MCF 10A (cell line): Measurements from ENCODE around the gene BRSK2. TPM values are rescaled to one million over a fixed set of nuclear protein-coding genes. Genes with fewer than 3 reads are reported as not detected.

ENCODE experiments used
- BruUV-seq: library from RNA; stranded (reverse); fragments of 400-500 nt; replicated peaks from 2 replicates; lab custom pipeline; 2021; lab: Mats Ljungman, UMichigan
- CTCF ChIA-PET: fragments of 300-600 bp; sonication (Branson Sonifier 250); formaldehyde crosslinking; extraction: SDS; loops from one replicate; lab custom pipeline; 2021; ENCODE audit warnings: antibody characterized with exemption, inconsistent platforms; lab: Yijun Ruan, JAX
- POLR2A ChIA-PET: fragments of 300-600, 350-650 bp; sonication (Branson Sonifier 250); formaldehyde crosslinking; extraction: SDS; loops from one replicate; lab custom pipeline; 2020; ENCODE audit warnings: antibody characterized with exemption, inconsistent platforms; lab: Yijun Ruan, JAX
- DNase-seq: peaks from one replicate; pipeline ENCODE4 v3.0.0-alpha.2; 2018; ENCODE audit not compliant: unreplicated experiment
- H3K27ac Mint-ChIP-seq: one replicate; pipeline ENCODE4 v1.8.0; 2022; ENCODE audit warnings: mild to moderate bottlenecking, low read depth, mixed read lengths; ENCODE audit not compliant: unreplicated experiment
- H3K27me3 Mint-ChIP-seq: one replicate; pipeline ENCODE4 v1.8.0; 2022; ENCODE audit warnings: mixed read lengths; ENCODE audit not compliant: insufficient read depth, unreplicated experiment
- H3K36me3 Mint-ChIP-seq: one replicate; pipeline ENCODE4 v1.8.0; 2022; ENCODE audit warnings: mild to moderate bottlenecking, moderate library complexity, mixed read lengths; ENCODE audit not compliant: insufficient read depth, unreplicated experiment
- H3K4me1 Mint-ChIP-seq: one replicate; pipeline ENCODE4 v1.8.0; 2022; ENCODE audit warnings: mixed read lengths; ENCODE audit not compliant: insufficient read depth, unreplicated experiment
- H3K4me3 Mint-ChIP-seq: one replicate; pipeline ENCODE4 v1.8.0; 2022; ENCODE audit warnings: mild to moderate bottlenecking, moderate library complexity, mixed read lengths; ENCODE audit not compliant: unreplicated experiment
- H3K9me3 Mint-ChIP-seq: one replicate; pipeline ENCODE4 v1.8.0; 2022; ENCODE audit warnings: mixed read lengths; ENCODE audit not compliant: unreplicated experiment
- intact Hi-C: fragments of 100-400 bp; cut with micrococcal nuclease; formaldehyde crosslinking; loops from 2 replicates; pipeline ENCODE4 v1.14.1; 2022
- total RNA-seq: library from RNA; stranded (reverse); gene quantifications from 2 replicates; pipeline ENCODE4 v1.2.3, GENCODE V29; 2022
- TF ChIP-seq, protein P1 (sequence below): fragments of 200-600 bp; IDR thresholded peaks from one replicate; pipeline ENCODE4 v1.8.0; 2022; ENCODE audit warnings: antibody characterized with exemption, mild to moderate bottlenecking; ENCODE audit not compliant: unreplicated experiment

Gene BRSK2
- total RNA-seq, 1 experiment from 2014 or later = 0.44 TPM

GRCh38 chr11:1484695-1485503 lies 95.2 kb downstream of the BRSK2 start:
- no peaks in the 10 kb centered on the region for H3K9me3 Mint-ChIP-seq
- no peak overlapping the region for H3K4me3 Mint-ChIP-seq
- ChIA-PET POLR2A (no interaction called here), CTCF (no interaction called here)
- H3K27me3 Mint-ChIP-seq = no peaks in the 10 kb centered on the region
- peaks cover 4% of the 10 kb centered on the region for H3K36me3 Mint-ChIP-seq
- BruUV-seq = no TSS peak
- H3K4me1 Mint-ChIP-seq = peaks cover 6% of the 10 kb centered on the region
- no peak for DNase-seq
- TF ChIP-seq, protein P1, sequence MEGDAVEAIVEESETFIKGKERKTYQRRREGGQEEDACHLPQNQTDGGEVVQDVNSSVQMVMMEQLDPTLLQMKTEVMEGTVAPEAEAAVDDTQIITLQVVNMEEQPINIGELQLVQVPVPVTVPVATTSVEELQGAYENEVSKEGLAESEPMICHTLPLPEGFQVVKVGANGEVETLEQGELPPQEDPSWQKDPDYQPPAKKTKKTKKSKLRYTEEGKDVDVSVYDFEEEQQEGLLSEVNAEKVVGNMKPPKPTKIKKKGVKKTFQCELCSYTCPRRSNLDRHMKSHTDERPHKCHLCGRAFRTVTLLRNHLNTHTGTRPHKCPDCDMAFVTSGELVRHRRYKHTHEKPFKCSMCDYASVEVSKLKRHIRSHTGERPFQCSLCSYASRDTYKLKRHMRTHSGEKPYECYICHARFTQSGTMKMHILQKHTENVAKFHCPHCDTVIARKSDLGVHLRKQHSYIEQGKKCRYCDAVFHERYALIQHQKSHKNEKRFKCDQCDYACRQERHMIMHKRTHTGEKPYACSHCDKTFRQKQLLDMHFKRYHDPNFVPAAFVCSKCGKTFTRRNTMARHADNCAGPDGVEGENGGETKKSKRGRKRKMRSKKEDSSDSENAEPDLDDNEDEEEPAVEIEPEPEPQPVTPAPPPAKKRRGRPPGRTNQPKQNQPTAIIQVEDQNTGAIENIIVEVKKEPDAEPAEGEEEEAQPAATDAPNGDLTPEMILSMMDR = no peak
- H3K27ac Mint-ChIP-seq = peak overlapping the region; percentile 30
- intact Hi-C loops = no loop called here

GRCh38 chr11:1485504-1485885 lies 95.8 kb downstream of the BRSK2 start:
- no TSS peak for BruUV-seq
- ChIA-PET CTCF (interaction anchor here (0.6 kb wide), 1 partner anchor 124 kb away, joined by 4 read pairs; no protein-coding TSS in a partner anchor), POLR2A (no interaction called here)
- Mint-ChIP-seq H3K4me3 (no peak overlapping the region), H3K36me3 (no peaks in the 10 kb centered on the region), H3K9me3 (no peaks in the 10 kb centered on the region), H3K4me1 (peaks cover 6% of the 10 kb centered on the region), H3K27ac (peak overlapping the region; percentile 30), H3K27me3 (no peaks in the 10 kb centered on the region)
- TF ChIP-seq, protein P1 = no peak
- DNase-seq = no peak
- intact Hi-C loops = no loop called here

- Mint-ChIP-seq H3K27me3 (no peaks in the 10 kb centered on the region), H3K4me1 (peaks cover 6% of the 10 kb centered on the region), H3K36me3 (no peaks in the 10 kb centered on the region), H3K9me3 (no peaks in the 10 kb centered on the region), H3K27ac (peak within 1 kb of the TSS; percentile 30), H3K4me3 (no peak within 1 kb of the TSS)
- BruUV-seq = no TSS peak
- CTCF ChIA-PET = interaction anchor here (0.6 kb wide), 1 partner anchor 123 kb away, joined by 4 read pairs; no protein-coding TSS in a partner anchor
- intact Hi-C loops = no loop called here
- DNase-seq = no peak
- POLR2A ChIA-PET = no interaction called here
- TF ChIP-seq, protein P1 = no peak
Observed at GRCh38 chr11:1486054-1486825, 96.5 kb downstream of the BRSK2 start, which contains the start of gene MOB2. Gene MOB2 (minus strand): TSS chr11:1486779. CDS start chr11:1486556, 223 bp downstream.
